Thyroid gland (tissue), 4 donors: Measurements from ENCODE around the gene GLYATL1.

Experiments
- POLR2A ChIP-seq, 2 donors: fragments of 450-650 bp; IDR thresholded peaks; one replicate each; pipeline ENCODE4 v1.6.1; 2017; ENCODE audit warnings: antibody characterized with exemption in 2 of 2, mild to moderate bottlenecking in 2 of 2, moderate library complexity in 1 of 2
- TF ChIP-seq, protein P1 (sequence below), 6 experiments: fragments of 200-600 bp in 3 of 6; fragments of 450-650 bp in 3 of 6; sonication (generic) in 3 of 6; IDR thresholded peaks; one replicate each; pipeline ENCODE4 v1.5.1; 2016 to 2019; ENCODE audit warnings: antibody characterized with exemption in 6 of 6, mild to moderate bottlenecking in 2 of 6, inconsistent platforms in 1 of 6, moderate library complexity in 1 of 6

DNA sequence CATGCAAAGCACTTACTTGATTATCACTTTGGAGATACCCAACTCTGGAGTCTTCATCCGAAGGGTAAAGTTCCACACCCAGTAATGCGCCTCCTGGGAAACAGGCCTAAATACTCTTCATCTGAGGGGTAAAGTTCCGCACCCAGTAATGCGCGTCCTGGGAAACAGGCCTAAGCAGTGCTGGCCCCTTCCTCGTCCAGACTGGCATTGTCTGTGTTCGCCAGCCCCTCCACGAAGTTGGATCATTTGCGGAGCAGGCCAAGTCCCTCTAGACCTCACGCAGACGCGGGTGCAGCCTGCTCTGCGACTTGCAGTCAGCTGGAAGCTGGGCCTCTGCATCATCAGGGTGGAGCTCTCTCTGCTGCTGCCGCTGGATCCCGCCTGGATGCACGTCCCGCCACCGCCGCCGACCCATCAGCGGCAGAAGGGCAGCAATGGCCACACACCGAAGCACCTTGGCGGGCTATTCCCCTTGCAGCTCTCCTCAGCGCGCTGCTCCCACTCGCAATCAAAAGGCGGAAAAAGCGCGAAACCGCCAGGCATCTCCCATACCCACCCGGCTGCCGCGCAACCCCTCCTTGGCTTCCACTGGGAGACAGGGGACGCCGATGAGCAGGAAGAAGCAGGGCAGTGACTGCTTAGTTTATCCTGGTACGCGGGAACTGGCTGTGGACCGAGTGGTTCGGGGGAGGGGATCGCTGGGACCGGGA, 34.1 kb upstream of the GLYATL1 start:
- TF ChIP-seq, protein P1, sequence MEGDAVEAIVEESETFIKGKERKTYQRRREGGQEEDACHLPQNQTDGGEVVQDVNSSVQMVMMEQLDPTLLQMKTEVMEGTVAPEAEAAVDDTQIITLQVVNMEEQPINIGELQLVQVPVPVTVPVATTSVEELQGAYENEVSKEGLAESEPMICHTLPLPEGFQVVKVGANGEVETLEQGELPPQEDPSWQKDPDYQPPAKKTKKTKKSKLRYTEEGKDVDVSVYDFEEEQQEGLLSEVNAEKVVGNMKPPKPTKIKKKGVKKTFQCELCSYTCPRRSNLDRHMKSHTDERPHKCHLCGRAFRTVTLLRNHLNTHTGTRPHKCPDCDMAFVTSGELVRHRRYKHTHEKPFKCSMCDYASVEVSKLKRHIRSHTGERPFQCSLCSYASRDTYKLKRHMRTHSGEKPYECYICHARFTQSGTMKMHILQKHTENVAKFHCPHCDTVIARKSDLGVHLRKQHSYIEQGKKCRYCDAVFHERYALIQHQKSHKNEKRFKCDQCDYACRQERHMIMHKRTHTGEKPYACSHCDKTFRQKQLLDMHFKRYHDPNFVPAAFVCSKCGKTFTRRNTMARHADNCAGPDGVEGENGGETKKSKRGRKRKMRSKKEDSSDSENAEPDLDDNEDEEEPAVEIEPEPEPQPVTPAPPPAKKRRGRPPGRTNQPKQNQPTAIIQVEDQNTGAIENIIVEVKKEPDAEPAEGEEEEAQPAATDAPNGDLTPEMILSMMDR (IDR thresholded peaks at IDR 0.05): no peak
- TF ChIP-seq POLR2A (IDR thresholded peaks at IDR 0.05): no peak
